Measurements from ENCODE around the gene DUOX1. TPM values are rescaled to one million over a fixed set of nuclear protein-coding genes. Genes with fewer than 3 reads are reported as not detected.

Gene DUOX1
- total RNA-seq, 1 donor: 0.10 TPM

- H3K4me1 ChIP-seq (ENCODE audit: insufficient read depth, low read length): peaks cover 7% of the 10 kb centered on the region
- H3K27me3 ChIP-seq (ENCODE audit: insufficient read depth, low read length): no peaks in the 10 kb centered on the region
- no peaks in the 10 kb centered on the region for H3K9me3 ChIP-seq (ENCODE audit: low read depth, low read length)
- H3K4me3 ChIP-seq (ENCODE audit: low read length): peak within 1 kb of the TSS; percentile 50
These were observed 58.4 kb downstream of the DUOX1 start, which contains the start of gene SHF for GRCh38 chr15:45187894-45188830. TSS of gene SHF (minus strand) at chr15:45187966. CDS start at chr15:45187951, 15 bp downstream.

- Histone ChIP-seq H3K4me1 (ENCODE audit: insufficient read depth, low read length) (peaks cover 27% of the 10 kb centered on the region), H3K9me3 (ENCODE audit: low read depth, low read length) (no peaks in the 10 kb centered on the region), H3K4me3 (ENCODE audit: low read length) (no peak overlapping the region), H3K27me3 (ENCODE audit: insufficient read depth, low read length) (no peaks in the 10 kb centered on the region)
These were observed 67.7 kb downstream of the DUOX1 start for GRCh38 chr15:45197512-45197911.

- H3K4me1 ChIP-seq (ENCODE audit: insufficient read depth, low read length): peaks cover 37% of the 10 kb centered on the region
- no peaks in the 10 kb centered on the region for H3K27me3 ChIP-seq (ENCODE audit: insufficient read depth, low read length)
- H3K9me3 ChIP-seq (ENCODE audit: low read depth, low read length): no peaks in the 10 kb centered on the region
- H3K4me3 ChIP-seq (ENCODE audit: low read length): peak overlapping the region; percentile 75
These were observed 68.7 kb downstream of the DUOX1 start for GRCh38 chr15:45198337-45199135.

GRCh38 chr15:45199136-45199810 lies 69.5 kb downstream of the DUOX1 start:
- H3K9me3 ChIP-seq (ENCODE audit: low read depth, low read length): no peaks in the 10 kb centered on the region
- peak overlapping the region; percentile 75 for H3K4me3 ChIP-seq (ENCODE audit: low read length)
- H3K4me1 ChIP-seq (ENCODE audit: insufficient read depth, low read length): peaks cover 37% of the 10 kb centered on the region
- H3K27me3 ChIP-seq (ENCODE audit: insufficient read depth, low read length): no peaks in the 10 kb centered on the region

GRCh38 chr15:45200001-45200798 lies 70.4 kb downstream of the DUOX1 start:
- no peaks in the 10 kb centered on the region for H3K9me3 ChIP-seq (ENCODE audit: low read depth, low read length)
- peaks cover 37% of the 10 kb centered on the region for H3K4me1 ChIP-seq (ENCODE audit: insufficient read depth, low read length)
- H3K27me3 ChIP-seq (ENCODE audit: insufficient read depth, low read length): no peaks in the 10 kb centered on the region
- peak overlapping the region; percentile 75 for H3K4me3 ChIP-seq (ENCODE audit: low read length)

- H3K4me3 ChIP-seq (ENCODE audit: low read length): peak overlapping the region; percentile 75
- H3K27me3 ChIP-seq (ENCODE audit: insufficient read depth, low read length): no peaks in the 10 kb centered on the region
These were observed 71.2 kb downstream of the DUOX1 start for GRCh38 chr15:45200799-45201556.

GRCh38 chr15:45201557-45201859 lies 71.7 kb downstream of the DUOX1 start:
- Histone ChIP-seq H3K4me3 (ENCODE audit: low read length) (no peak overlapping the region), H3K4me1 (ENCODE audit: insufficient read depth, low read length) (peaks cover 37% of the 10 kb centered on the region), H3K9me3 (ENCODE audit: low read depth, low read length) (no peaks in the 10 kb centered on the region), H3K27me3 (ENCODE audit: insufficient read depth, low read length) (no peaks in the 10 kb centered on the region)

More at GRCh38 chr15:45200799-45201556, 71.2 kb downstream of the DUOX1 start:
- Histone ChIP-seq H3K4me1 (ENCODE audit: insufficient read depth, low read length) (peaks cover 37% of the 10 kb centered on the region), H3K9me3 (ENCODE audit: low read depth, low read length) (no peaks in the 10 kb centered on the region)

- Histone ChIP-seq H3K4me3 (ENCODE audit: low read length) (no peak overlapping the region), H3K4me1 (ENCODE audit: insufficient read depth, low read length) (peaks cover 37% of the 10 kb centered on the region), H3K9me3 (ENCODE audit: low read depth, low read length) (no peaks in the 10 kb centered on the region), H3K27me3 (ENCODE audit: insufficient read depth, low read length) (no peaks in the 10 kb centered on the region)
These were observed 72.1 kb downstream of the DUOX1 start for GRCh38 chr15:45201869-45202268.

GRCh38 chr15:45203182-45203581 lies 73.4 kb downstream of the DUOX1 start:
- Histone ChIP-seq H3K4me3 (ENCODE audit: low read length) (no peak overlapping the region), H3K27me3 (ENCODE audit: insufficient read depth, low read length) (no peaks in the 10 kb centered on the region), H3K4me1 (ENCODE audit: insufficient read depth, low read length) (peaks cover 33% of the 10 kb centered on the region), H3K9me3 (ENCODE audit: low read depth, low read length) (no peaks in the 10 kb centered on the region)

GRCh38 chr15:45205192-45205591 lies 75.4 kb downstream of the DUOX1 start:
- Histone ChIP-seq H3K27me3 (ENCODE audit: insufficient read depth, low read length) (no peaks in the 10 kb centered on the region), H3K4me1 (ENCODE audit: insufficient read depth, low read length) (peaks cover 20% of the 10 kb centered on the region), H3K9me3 (ENCODE audit: low read depth, low read length) (no peaks in the 10 kb centered on the region), H3K4me3 (ENCODE audit: low read length) (no peak overlapping the region)

- no peaks in the 10 kb centered on the region for H3K4me1 ChIP-seq (ENCODE audit: insufficient read depth, low read length)
- no peaks in the 10 kb centered on the region for H3K27me3 ChIP-seq (ENCODE audit: insufficient read depth, low read length)
- no peak overlapping the region for H3K4me3 ChIP-seq (ENCODE audit: low read length)
- no peaks in the 10 kb centered on the region for H3K9me3 ChIP-seq (ENCODE audit: low read depth, low read length)
These were observed 82.7 kb downstream of the DUOX1 start for GRCh38 chr15:45212493-45212892.

All from mononuclear cell (primary cell).